SK-N-SH treated with all-trans-retinoic acid at 6 μM for 48 hours (cell line): ENCODE results near the gene SLC17A5.

Source experiments
- ATAC-seq: fragments of 200-7000 bp; cut with Tn5 transposase; 3 replicates; pipeline ENCODE4 v1.9.1; 2020; ENCODE audit warnings: mild to moderate bottlenecking, moderate library complexity
- ARNTL ChIP-seq: fragments of 450-650 bp; formaldehyde crosslinking; IDR thresholded peaks from 2 replicates; pipeline ENCODE4 v1.5.0; 2020; ENCODE audit warnings: low read depth, mild to moderate bottlenecking, moderate library complexity, borderline replicate concordance
- BACH2 ChIP-seq: fragments of 250-450 bp; sonication (Bioruptor Pico); IDR thresholded peaks from 2 replicates; pipeline ENCODE4 v1.9.0; 2021; ENCODE audit warnings: mild to moderate bottlenecking, borderline replicate concordance
- CSDC2 ChIP-seq: fragments of 250-450 bp; sonication (Bioruptor Pico); IDR thresholded peaks from 2 replicates; pipeline ENCODE4 v1.5.0; 2020; ENCODE audit warnings: mild to moderate bottlenecking, moderate library complexity
- ESRRG ChIP-seq: fragments of 250-450 bp; sonication (Bioruptor Pico); IDR thresholded peaks from 2 replicates; pipeline ENCODE4 v1.6.1; 2021; ENCODE audit warnings: mild to moderate bottlenecking
- GLIS3 ChIP-seq: fragments of 250-450 bp; sonication (Bioruptor Pico); IDR thresholded peaks from 2 replicates; pipeline ENCODE4 v1.5.0; 2020; ENCODE audit warnings: mild to moderate bottlenecking, moderate library complexity
- ISL1 ChIP-seq: fragments of 250-450 bp; sonication (Bioruptor Pico); IDR thresholded peaks from 2 replicates; pipeline ENCODE4 v2.1.2; 2022; ENCODE audit warnings: mild to moderate bottlenecking, moderate library complexity
- OSR1 ChIP-seq: fragments of 250-450 bp; sonication (Bioruptor Pico); IDR thresholded peaks from 2 replicates; pipeline ENCODE4 v1.8.0; 2022; ENCODE audit warnings: moderate library complexity, mild to moderate bottlenecking, inconsistent platforms
- PPARA ChIP-seq: fragments of 250-450 bp; sonication (Bioruptor Pico); IDR thresholded peaks from 2 replicates; pipeline ENCODE4 v1.5.0; 2020; ENCODE audit warnings: mild to moderate bottlenecking, borderline replicate concordance
- RARB ChIP-seq: fragments of 250-450 bp; sonication (Bioruptor Pico); IDR thresholded peaks from 2 replicates; pipeline ENCODE4 v1.8.0; 2021; ENCODE audit warnings: mild to moderate bottlenecking, moderate library complexity
- SNAI2 ChIP-seq: fragments of 250-450 bp; sonication (Bioruptor Pico); IDR thresholded peaks from 2 replicates; pipeline ENCODE4 v1.5.0; 2020; ENCODE audit warnings: mild to moderate bottlenecking, moderate library complexity
- TCF4 ChIP-seq: fragments of 250-450 bp; sonication (Bioruptor Pico); IDR thresholded peaks from 2 replicates; pipeline ENCODE4 v1.8.0; 2021; ENCODE audit warnings: mild to moderate bottlenecking, moderate library complexity, borderline replicate concordance
- TOX ChIP-seq: fragments of 250-450 bp; sonication (Bioruptor Pico); IDR thresholded peaks from 2 replicates; pipeline ENCODE4 v1.8.0; 2021; ENCODE audit warnings: mild to moderate bottlenecking, moderate library complexity, borderline replicate concordance
- ZFP3 ChIP-seq: fragments of 250-450 bp; sonication (Bioruptor Pico); IDR thresholded peaks from 2 replicates; pipeline ENCODE4 v1.5.0; 2020; ENCODE audit warnings: mild to moderate bottlenecking, moderate library complexity
- ZNF565 ChIP-seq: fragments of 450-650 bp; formaldehyde crosslinking; conservative IDR thresholded peaks from 2 replicates; pipeline ENCODE4 v1.5.0; 2020; ENCODE audit warnings: low read depth, mild to moderate bottlenecking, moderate library complexity
- ZNF70 ChIP-seq: fragments of 450-650 bp; formaldehyde crosslinking; IDR thresholded peaks from 2 replicates; pipeline ENCODE4 v1.5.0; 2020; ENCODE audit warnings: mild to moderate bottlenecking, moderate library complexity
- ZNF8 ChIP-seq: fragments of 450-650 bp; formaldehyde crosslinking; IDR thresholded peaks from 2 replicates; pipeline ENCODE4 v1.5.0; 2020; ENCODE audit warnings: mild to moderate bottlenecking, moderate library complexity
- TF ChIP-seq, protein P1 (sequence below): fragments of 250-450 bp; sonication (Bioruptor Pico); IDR thresholded peaks from 2 replicates; pipeline ENCODE4 v1.5.0; 2020; ENCODE audit warnings: mild to moderate bottlenecking, moderate library complexity
- TF ChIP-seq, protein P2 (sequence below): fragments of 250-450 bp; sonication (Bioruptor Pico); IDR thresholded peaks from 2 replicates; pipeline ENCODE4 v1.8.0; 2020; ENCODE audit warnings: mild to moderate bottlenecking, moderate library complexity, borderline replicate concordance
- TF ChIP-seq, protein P3 (sequence below): fragments of 250-450 bp; sonication (Bioruptor Pico); IDR thresholded peaks from 2 replicates; pipeline ENCODE4 v1.8.0; 2021; ENCODE audit warnings: low read depth, mild to moderate bottlenecking, moderate library complexity, borderline replicate concordance
- TF ChIP-seq, protein P4 (sequence below): fragments of 250-450 bp; sonication (Bioruptor Pico); IDR thresholded peaks from 2 replicates; pipeline ENCODE4 v1.5.1; 2020; ENCODE audit warnings: low read depth, mild to moderate bottlenecking, moderate library complexity
- TF ChIP-seq, protein P5 (sequence below): fragments of 250-450 bp; sonication (Bioruptor Pico); IDR thresholded peaks from 2 replicates; pipeline ENCODE4 v1.5.1; 2021; ENCODE audit warnings: mild to moderate bottlenecking, moderate library complexity

The SLC17A5 gene

DNA sequence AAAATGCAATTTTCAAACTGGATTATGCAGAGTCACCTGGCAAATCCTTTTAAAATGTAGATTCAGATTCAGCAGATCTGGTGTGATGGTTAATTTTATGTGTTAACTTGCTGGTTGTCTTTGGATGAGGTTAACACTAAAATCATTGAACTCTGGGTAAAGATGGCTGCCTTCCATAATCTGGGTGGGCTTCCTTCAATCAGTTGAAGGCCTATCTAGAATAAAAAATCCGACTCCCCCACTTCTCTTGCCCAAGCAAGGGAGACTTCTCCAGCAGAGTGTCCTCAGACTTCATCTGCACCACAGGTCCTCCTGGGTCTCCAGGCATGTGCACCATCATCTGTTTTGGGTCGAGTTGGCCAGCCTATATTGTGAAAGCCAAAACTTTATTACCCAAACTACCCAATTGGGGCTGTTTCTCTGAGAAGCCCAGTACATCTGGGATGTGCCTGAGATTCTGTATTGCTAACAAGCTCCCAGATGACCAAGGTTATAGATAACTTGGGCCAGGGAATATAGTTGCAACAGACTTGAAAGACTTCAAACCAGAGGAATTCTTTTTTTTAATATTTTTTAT lies 1.6 kb upstream of the SLC17A5 start:
- no peak for ATAC-seq
- TF ChIP-seq PPARA, result no peak
- no peak for TF ChIP-seq RARB (CRISPR knock-in tag)
- TF ChIP-seq, protein P1, sequence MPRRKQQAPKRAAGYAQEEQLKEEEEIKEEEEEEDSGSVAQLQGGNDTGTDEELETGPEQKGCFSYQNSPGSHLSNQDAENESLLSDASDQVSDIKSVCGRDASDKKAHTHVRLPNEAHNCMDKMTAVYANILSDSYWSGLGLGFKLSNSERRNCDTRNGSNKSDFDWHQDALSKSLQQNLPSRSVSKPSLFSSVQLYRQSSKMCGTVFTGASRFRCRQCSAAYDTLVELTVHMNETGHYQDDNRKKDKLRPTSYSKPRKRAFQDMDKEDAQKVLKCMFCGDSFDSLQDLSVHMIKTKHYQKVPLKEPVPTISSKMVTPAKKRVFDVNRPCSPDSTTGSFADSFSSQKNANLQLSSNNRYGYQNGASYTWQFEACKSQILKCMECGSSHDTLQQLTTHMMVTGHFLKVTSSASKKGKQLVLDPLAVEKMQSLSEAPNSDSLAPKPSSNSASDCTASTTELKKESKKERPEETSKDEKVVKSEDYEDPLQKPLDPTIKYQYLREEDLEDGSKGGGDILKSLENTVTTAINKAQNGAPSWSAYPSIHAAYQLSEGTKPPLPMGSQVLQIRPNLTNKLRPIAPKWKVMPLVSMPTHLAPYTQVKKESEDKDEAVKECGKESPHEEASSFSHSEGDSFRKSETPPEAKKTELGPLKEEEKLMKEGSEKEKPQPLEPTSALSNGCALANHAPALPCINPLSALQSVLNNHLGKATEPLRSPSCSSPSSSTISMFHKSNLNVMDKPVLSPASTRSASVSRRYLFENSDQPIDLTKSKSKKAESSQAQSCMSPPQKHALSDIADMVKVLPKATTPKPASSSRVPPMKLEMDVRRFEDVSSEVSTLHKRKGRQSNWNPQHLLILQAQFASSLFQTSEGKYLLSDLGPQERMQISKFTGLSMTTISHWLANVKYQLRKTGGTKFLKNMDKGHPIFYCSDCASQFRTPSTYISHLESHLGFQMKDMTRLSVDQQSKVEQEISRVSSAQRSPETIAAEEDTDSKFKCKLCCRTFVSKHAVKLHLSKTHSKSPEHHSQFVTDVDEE, result no peak
- TF ChIP-seq SNAI2, result no peak
- TF ChIP-seq, protein P2, sequence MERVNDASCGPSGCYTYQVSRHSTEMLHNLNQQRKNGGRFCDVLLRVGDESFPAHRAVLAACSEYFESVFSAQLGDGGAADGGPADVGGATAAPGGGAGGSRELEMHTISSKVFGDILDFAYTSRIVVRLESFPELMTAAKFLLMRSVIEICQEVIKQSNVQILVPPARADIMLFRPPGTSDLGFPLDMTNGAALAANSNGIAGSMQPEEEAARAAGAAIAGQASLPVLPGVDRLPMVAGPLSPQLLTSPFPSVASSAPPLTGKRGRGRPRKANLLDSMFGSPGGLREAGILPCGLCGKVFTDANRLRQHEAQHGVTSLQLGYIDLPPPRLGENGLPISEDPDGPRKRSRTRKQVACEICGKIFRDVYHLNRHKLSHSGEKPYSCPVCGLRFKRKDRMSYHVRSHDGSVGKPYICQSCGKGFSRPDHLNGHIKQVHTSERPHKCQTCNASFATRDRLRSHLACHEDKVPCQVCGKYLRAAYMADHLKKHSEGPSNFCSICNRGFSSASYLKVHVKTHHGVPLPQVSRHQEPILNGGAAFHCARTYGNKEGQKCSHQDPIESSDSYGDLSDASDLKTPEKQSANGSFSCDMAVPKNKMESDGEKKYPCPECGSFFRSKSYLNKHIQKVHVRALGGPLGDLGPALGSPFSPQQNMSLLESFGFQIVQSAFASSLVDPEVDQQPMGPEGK (CRISPR knock-in tag), result no peak
- TF ChIP-seq BACH2 (CRISPR knock-in tag), result no peak
- no peak for TF ChIP-seq ESRRG (CRISPR knock-in tag)
- TF ChIP-seq ARNTL (CRISPR knock-in tag), result no peak
- TF ChIP-seq, protein P3, sequence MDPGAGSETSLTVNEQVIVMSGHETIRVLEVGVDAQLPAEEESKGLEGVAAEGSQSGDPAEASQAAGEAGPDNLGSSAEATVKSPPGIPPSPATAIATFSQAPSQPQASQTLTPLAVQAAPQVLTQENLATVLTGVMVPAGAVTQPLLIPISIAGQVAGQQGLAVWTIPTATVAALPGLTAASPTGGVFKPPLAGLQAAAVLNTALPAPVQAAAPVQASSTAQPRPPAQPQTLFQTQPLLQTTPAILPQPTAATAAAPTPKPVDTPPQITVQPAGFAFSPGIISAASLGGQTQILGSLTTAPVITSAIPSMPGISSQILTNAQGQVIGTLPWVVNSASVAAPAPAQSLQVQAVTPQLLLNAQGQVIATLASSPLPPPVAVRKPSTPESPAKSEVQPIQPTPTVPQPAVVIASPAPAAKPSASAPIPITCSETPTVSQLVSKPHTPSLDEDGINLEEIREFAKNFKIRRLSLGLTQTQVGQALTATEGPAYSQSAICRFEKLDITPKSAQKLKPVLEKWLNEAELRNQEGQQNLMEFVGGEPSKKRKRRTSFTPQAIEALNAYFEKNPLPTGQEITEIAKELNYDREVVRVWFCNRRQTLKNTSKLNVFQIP (CRISPR knock-in tag), result no peak
- TF ChIP-seq OSR1 (CRISPR knock-in tag), result no peak
- no peak for TF ChIP-seq TCF4 (CRISPR knock-in tag)
- TF ChIP-seq TOX (CRISPR knock-in tag), result no peak
- TF ChIP-seq, protein P4, sequence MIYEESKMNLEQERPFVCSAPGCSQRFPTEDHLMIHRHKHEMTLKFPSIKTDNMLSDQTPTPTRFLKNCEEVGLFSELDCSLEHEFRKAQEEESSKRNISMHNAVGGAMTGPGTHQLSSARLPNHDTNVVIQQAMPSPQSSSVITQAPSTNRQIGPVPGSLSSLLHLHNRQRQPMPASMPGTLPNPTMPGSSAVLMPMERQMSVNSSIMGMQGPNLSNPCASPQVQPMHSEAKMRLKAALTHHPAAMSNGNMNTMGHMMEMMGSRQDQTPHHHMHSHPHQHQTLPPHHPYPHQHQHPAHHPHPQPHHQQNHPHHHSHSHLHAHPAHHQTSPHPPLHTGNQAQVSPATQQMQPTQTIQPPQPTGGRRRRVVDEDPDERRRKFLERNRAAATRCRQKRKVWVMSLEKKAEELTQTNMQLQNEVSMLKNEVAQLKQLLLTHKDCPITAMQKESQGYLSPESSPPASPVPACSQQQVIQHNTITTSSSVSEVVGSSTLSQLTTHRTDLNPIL (CRISPR knock-in tag), result no peak

DNA sequence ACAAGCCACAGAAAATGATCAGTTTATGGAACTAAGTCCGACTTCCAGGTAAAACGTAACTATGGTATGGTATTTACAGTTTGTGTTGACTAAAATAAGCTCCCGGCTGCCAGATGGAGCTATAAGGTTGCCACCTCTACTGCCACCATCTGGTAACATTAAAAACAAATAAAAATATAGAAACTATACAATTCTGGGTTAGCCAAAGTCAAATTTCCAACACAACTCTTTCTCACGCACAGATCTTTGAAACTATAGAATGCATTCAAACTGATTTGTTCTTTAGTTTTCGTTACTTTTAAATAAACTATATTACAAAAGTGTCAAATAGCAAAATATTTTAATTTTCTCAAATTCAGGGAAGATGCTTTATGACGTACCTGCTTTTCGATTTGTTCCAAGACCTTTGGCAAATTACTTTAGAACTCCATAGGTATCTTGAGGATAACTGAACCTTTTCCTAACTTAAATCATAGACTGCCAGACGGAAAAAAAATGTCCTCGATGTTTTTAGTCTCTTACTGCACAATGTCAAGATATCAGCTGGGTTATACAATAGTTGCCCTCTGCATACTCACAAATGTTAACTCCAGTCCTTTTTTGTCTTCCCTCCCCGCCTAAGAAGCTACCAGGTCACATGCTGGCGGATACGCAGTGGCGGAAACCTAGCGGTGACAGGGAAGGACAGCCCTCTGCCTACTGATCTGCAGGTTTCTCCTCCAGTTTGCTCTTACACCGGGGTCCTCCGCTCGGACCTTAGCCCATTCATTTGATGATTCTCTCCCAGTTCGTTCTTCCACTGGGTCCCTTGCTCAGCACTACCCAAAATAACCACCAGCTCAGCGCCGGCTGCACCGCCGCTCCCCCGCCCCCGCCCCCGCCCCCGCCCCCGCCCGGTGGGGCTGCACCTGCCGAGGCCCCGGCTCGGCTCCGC lies 888 bp downstream of the SLC17A5 start:
- TF ChIP-seq BACH2 (CRISPR knock-in tag) (no peak), ZNF70 (no peak), ZFP3 (CRISPR knock-in tag) (no peak), ZNF8 (CRISPR knock-in tag) (no peak), CSDC2 (CRISPR knock-in tag) (no peak)
- TF ChIP-seq, all 23 proteins: peak for 0
- ATAC-seq, result peak; percentile 57

DNA sequence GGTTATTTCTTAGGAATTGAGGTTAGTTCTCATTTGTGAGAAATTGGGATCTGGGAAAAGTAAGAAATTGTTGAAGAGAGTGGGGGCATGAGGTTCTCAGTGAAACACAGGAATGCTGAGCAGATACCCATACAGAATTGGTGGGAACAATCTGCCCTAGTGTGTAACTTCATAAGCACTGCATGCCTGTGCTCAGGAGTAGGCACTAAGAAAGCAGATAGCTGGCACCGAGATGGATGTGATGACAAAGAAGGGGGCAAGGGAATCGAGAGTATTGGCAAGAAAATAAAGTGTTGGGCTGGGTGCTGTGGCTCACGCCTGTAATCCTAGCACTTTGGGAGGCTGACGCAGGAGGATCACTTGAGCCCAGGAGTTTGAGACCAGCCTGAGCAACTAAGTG lies 4.0 kb downstream of the SLC17A5 start:
- ATAC-seq, result no peak
- TF ChIP-seq CSDC2 (CRISPR knock-in tag) (no peak), GLIS3 (CRISPR knock-in tag) (no peak), ZNF70 (no peak), ZNF8 (CRISPR knock-in tag) (no peak), SNAI2 (no peak), PPARA (no peak), RARB (CRISPR knock-in tag) (no peak), TCF4 (CRISPR knock-in tag) (no peak), ZNF565 (no peak), ISL1 (no peak), OSR1 (CRISPR knock-in tag) (no peak)
- TF ChIP-seq, protein P3 (CRISPR knock-in tag), result no peak
- TF ChIP-seq, protein P5, sequence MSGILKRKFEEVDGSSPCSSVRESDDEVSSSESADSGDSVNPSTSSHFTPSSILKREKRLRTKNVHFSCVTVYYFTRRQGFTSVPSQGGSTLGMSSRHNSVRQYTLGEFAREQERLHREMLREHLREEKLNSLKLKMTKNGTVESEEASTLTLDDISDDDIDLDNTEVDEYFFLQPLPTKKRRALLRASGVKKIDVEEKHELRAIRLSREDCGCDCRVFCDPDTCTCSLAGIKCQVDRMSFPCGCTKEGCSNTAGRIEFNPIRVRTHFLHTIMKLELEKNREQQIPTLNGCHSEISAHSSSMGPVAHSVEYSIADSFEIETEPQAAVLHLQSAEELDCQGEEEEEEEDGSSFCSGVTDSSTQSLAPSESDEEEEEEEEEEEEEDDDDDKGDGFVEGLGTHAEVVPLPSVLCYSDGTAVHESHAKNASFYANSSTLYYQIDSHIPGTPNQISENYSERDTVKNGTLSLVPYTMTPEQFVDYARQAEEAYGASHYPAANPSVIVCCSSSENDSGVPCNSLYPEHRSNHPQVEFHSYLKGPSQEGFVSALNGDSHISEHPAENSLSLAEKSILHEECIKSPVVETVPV (CRISPR knock-in tag), result no peak
- TF ChIP-seq, protein P2 (CRISPR knock-in tag), result no peak
